GM19099 (cell line): Measurements from ENCODE around the gene LMTK3.

Experiments
- POLR2A ChIP-seq: IDR thresholded peaks from 3 replicates; pipeline ENCODE4 v1.6.1; 2011; ENCODE audit warnings: low read depth; ENCODE audit not compliant: insufficient read length; ENCODE audit errors: extremely low read depth

The LMTK3 gene

DNA sequence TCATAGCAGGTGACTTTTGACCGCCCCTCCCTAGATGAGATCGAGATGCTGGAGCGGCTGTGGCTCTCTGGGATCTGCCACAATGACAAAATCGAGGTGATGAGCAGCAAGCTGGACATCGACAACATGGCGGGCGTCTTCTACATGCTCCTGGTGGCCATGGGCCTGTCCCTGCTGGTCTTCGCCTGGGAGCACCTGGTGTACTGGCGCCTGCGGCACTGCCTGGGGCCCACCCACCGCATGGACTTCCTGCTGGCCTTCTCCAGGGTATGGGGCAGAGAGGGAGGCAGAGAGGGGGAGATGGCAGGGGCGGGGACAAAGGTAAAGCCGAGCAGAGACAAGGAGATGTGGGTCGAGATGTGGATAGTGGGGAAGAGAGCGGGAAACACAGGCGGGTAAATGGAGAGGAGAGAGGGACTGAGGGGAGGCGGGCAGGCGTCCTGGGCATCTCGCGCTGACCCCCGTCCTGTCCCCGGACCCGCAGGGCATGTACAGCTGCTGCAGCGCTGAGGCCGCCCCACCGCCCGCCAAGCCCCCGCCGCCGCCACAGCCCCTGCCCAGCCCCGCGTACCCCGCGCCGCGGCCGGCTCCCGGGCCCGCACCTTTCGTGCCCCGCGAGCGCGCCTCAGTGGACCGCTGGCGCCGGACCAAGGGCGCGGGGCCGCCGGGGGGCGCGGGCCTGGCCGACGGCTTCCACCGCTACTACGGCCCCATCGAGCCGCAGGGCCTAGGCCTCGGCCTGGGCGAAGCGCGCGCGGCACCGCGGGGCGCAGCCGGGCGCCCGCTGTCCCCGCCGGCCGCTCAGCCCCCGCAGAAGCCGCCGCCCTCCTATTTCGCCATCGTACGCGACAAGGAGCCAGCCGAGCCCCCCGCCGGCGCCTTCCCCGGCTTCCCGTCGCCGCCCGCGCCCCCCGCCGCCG lies 69.3 kb downstream of the LMTK3 start:
- no peak for TF ChIP-seq POLR2A

DNA sequence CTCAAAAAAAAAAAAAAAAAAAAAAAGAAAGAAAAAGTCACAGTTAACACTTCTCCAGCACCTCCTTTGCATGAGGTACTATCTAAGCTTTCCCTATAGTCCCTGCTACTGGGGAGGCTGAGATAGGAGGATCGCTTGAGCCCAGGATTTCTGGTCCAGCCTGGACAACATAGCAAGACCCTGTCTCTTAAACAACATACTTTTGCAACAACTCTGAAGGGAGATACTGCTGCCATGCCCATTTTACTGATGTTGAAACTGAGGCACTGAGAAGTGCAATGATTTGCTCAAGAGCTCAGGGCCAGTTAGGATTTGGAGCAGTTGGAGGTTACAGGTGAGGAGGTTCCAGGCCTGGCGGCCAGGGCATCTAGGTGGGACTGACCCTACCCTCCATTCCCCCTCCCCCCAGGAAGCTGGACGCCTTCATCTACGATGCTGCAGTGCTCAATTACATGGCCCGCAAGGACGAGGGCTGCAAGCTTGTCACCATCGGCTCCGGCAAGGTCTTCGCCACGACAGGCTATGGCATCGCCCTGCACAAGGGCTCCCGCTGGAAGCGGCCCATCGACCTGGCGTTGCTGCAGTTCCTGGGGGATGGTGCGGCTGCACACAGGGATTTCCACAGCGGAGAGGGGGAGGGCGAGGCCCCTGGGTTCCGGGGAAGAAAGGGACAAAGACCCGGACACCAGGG lies 70.1 kb downstream of the LMTK3 start:
- no peak for TF ChIP-seq POLR2A

DNA sequence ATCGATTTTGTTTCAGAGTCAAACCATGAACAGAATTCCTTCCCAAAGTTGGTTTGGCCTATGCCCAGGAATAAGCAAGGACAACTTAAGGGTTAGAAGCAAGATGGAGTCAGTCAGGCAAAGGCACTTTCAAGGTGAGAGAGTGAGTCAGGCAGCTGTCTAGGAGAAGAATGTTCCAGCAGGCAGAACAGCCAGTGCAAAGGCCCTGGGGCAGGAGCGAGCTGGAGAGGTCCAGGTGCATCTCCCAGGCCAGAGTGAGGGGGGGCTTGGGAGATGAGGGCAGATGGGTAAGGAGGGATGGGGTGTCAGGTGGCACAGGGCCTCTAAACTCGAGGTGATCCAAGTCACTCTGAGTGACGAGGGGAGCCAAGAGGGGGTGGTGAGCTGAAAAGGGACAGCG lies 75.0 kb downstream of the LMTK3 start:
- TF ChIP-seq POLR2A = no peak
